OCI-LY7 (cell line): ENCODE data around the gene CA10.

Experiments used
- CTCF ChIP-seq: fragments of 200-600 bp; sonication (generic); conservative IDR thresholded peaks from 2 replicates; pipeline ENCODE4 v1.5.1; 2014; ENCODE audit warnings: mild to moderate bottlenecking, antibody characterized with exemption, low read length, moderate library complexity, mixed read lengths
- EZH2phosphoT487 ChIP-seq: fragments of 200-600 bp; sonication (generic); IDR thresholded peaks from 2 replicates; pipeline ENCODE4 v1.6.1; 2018; ENCODE audit warnings: low read depth, borderline replicate concordance, mild to moderate bottlenecking, mixed run types, antibody characterized with exemption, low read length, moderate library complexity, mixed read lengths

GRCh38 chr17:51740531-51740930 is 418.0 kb downstream of the CA10 start:
- TF ChIP-seq CTCF: no peak
- no peak for TF ChIP-seq EZH2phosphoT487
